SK-N-DZ (cell line): ENCODE results near the gene CDH22.
A peak's percentile ranks its signal among the peaks of the same experiment; 100 is the strongest.

Experiments
- DNase-seq: peaks from one replicate; pipeline ENCODE4 v3.0.0-alpha.2; 2015; ENCODE audit warnings: low spot score

CDH22 gene

GRCh38 chr20:46199198-46199597, 109.1 kb downstream of the CDH22 start:
- DNase-seq = no peak

GRCh38 chr20:46196990-46197389, 111.3 kb downstream of the CDH22 start:
- no peak for DNase-seq

- no peak for DNase-seq
Observed at GRCh38 chr20:46195264-46196036, 112.8 kb downstream of the CDH22 start.

DNA sequence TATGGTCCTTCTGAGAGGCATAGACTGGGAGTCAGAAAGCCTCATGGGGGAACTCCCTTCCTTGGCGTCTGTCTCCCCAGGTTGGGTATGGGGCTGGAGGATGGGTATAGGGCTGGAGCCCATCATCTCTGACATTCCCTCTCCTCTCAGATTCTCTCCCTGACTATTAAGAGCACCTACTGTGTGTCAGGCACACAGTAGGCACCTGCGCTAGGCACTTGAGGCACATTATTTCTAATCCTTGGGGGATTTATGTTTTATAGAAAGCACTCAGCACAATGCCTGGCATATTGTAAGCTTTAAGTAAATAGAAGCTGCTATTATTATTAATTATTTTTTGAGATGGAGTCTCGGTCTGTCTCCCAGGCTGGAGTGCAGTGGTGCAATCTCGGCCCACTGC, 113.9 kb downstream of the CDH22 start:
- no peak for DNase-seq

DNA sequence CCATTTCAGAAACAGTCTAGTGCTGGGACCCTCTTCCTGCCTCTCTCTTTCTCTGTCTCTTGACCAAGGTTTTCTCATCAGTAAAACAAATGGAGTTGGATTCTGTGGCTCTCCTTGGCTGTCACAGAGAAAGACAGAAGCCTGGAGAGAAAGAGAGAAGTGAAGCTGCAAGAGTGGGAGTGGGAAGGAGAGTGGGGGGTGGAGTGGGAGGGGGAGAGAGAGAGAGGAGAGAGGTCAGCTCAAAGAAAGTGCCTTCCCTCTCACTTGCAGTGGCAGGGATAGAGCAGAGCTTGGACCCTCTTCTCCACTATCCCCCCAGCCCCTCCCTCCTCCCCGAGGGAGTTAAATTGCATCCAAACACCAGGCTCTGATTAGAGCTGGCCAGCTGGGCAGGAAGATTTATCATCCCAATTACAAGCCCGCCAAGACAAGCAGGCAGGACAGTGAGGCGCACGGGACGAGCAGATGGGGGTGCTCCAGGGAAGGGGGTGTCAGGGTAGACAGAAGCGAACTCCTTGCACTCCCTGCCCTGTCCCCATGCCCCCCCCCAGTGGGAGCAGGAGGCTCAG, 115.8 kb downstream of the CDH22 start:
- peak; percentile 83 for DNase-seq

GRCh38 chr20:46191611-46192010, 116.7 kb downstream of the CDH22 start:
- no peak for DNase-seq

DNA sequence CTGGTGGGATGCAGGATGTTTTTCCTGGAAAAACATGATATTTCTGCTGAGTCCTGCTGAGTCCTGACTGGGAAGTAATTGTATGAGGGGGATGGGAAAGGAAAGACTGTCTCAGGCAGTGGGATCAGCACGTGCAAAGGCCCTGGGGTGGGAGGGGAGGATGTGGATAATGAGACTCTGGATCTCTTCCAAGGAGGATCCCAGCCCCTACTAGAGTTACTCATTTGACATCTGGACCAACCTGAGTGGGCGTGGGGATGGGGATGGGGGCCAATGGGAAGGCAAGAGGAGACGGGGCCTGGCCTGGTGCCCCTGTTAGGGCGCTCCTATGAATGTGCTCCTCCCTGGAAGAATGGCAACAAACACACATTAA, 117.1 kb downstream of the CDH22 start:
- DNase-seq = no peak

DNA sequence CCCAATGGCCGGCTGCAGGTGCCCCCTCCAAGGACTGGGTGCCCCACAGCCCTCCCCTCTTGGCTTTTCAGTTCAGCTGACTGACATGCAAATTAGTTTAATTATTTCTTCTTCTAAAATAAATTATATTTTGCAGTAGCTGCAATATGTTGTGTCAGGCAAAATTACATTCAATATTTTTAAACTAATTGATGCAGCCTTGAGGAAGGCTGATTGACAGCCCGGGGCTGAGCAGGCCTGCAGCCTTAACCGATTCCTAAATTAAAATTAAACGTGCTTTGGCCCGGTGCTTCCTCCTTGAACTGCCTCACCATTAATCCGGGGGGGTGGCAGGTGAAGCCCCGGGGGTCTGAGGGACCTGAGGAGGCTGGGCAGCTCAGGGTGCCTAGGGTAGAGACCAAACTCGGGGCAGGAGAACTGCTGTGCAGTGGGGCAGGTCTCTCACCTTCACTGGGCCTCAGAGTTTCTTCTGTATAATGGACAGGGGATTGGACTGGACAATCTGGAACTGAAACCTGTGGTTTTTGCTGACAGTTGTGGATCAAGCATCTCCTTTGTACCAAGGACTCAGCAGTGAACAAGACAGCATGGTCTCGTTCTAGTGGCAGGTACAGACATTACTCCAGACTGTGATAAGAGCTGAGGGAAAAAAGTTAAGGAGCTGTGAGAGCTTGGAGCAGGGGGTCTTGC, 117.7 kb downstream of the CDH22 start:
- no peak for DNase-seq

GRCh38 chr20:46188866-46189541, 119.3 kb downstream of the CDH22 start:
- peak; percentile 59 for DNase-seq

GRCh38 chr20:46186210-46186609, 122.1 kb downstream of the CDH22 start:
- DNase-seq = no peak

GRCh38 chr20:46185353-46185752, 122.9 kb downstream of the CDH22 start:
- no peak for DNase-seq

DNA sequence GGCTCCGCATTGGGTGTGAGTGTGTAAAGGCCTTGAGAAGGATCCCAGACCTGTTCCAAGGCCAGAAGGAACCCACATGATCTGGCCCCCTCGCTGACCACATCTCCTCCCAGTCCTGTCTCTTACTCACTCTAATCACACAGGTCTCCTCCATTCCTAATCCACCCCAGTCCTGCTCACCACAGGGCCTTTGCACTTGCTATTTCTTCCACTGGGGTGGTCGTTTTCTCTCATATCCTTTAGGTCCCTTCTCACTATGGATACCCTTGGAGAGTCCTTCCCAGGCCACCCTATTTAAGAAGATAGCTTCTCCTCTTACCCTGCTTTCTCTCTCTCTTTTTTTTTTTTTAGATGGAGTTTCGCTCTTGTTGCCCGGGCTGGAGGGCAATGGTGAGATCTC, 124.5 kb downstream of the CDH22 start:
- DNase-seq = no peak

- no peak for DNase-seq
Observed at GRCh38 chr20:46182276-46183200, 125.8 kb downstream of the CDH22 start.

- DNase-seq = no peak
Observed at GRCh38 chr20:46179862-46180261, 128.4 kb downstream of the CDH22 start.

GRCh38 chr20:46178891-46179290, 129.4 kb downstream of the CDH22 start:
- no peak for DNase-seq

- no peak for DNase-seq
Observed at GRCh38 chr20:46177768-46178167, 130.5 kb downstream of the CDH22 start.

DNA sequence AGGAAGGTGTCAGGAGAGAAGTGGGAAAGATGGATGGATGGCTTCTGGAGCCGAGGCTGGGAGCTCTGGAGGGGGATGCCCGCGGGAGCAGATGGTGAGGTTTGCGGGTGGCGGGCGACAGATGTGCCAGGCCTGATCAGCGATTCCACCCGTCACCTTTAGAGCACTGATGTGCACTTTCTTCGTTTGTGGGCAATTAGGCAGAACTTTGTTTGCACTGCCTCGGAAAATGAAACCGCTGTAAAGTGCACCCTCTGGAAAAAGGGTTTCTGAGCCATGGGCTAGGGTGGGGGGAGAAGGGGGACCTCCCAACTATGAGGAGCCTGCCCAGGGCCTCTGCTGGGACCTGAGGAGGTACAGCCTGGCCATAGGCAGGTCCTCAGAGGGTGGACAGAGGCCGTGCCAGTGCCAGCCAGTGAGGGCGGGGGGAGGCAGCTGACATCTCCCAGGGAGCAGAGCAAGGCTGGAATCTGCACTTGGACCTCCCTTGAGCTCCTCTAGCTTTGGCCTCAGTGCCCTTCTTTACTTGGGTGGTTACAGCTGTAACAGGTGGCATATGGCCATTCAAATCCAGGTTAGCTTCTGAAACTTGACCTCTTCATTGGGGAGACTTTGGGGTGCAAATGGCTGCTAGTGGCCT, 131.4 kb downstream of the CDH22 start:
- no peak for DNase-seq

GRCh38 chr20:46175127-46175494, 133.2 kb downstream of the CDH22 start:
- DNase-seq = no peak

DNA sequence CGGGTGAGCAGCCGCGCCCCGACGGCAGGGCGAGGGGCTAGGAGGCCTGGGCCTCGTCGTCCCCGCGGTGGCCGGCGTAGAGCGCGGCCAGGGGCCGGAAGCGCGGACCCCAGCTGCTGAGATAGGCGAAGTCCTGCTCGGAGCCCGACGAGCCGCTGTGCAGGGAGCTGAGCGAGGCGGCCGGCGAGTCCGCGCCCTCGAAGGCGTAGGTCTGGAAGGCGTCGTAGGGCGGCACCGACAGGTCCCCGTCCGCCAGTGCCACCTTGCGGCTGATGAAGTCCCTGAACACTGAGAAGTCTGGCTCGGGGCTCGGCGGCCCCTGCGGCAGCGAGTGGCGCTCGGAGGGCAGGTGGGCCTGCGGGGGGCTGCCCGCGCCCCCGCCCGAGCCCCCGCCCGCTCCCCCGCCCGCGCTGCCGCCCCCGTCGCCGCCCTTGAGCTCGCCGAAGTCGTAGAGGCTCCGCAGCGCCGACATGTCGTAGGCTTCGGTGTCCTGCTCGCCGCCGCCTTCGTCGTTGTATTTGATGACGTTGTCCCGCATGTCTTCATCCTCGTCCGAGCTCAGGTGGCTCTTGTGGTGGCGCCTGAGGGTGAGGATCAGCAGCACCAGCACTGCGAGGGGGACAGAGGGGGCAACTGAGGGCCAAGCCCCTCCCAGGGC, 133.7 kb downstream of the CDH22 start:
- peak; percentile 82 for DNase-seq
